Stimulated activated CD4-positive, alpha-beta T cell treated with anti-CD3 and anti-CD28 coated beads, Interleukin-4, amount 100 ng/mL, for 1 hour (primary cell): ENCODE results near the gene CSKMT.
"Not testable (repeated sequence)": the region's sequence is repeated elsewhere in the genome, so short reads cannot be mapped to it uniquely, and the experiment has no call there.

Experiments used
- DNase-seq: peaks from one replicate; pipeline ENCODE4 v3.0.0-alpha.2; 2020

Gene CSKMT, protein sequence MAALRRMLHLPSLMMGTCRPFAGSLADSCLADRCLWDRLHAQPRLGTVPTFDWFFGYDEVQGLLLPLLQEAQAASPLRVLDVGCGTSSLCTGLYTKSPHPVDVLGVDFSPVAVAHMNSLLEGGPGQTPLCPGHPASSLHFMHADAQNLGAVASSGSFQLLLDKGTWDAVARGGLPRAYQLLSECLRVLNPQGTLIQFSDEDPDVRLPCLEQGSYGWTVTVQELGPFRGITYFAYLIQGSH

DNA sequence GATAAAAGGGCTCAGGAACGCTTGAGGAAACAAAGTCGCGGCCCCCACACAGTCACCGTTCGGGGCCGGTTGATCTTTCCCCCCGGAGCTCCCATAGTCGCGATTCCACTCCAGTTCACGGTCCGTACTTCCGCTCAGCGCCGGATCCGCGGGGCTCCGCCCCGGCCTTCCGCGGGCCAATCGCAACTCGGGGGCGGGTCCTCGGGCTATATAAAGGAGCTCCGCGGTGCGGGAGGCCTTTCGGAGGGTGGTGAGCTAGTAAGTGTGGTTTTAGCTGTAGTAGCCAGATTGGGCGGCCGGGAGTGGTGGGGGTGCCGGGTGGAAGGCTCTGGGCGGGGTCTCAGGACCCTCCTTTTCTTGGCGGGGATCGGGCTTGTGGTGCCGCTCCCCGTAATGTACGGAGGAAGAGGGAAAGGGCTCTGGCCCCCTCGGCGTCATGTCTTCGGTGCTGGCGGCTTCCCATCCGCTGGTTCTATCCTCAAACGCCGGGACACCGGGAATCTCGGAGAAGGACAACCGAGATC is at the start of gene CSKMT, which contains the start of gene C11orf98:
CSKMT (plus strand) TSS at position 238 of the 524 bp plus-strand sequence. CDS start 568 bp downstream, outside the sequence.
C11orf98 (minus strand) TSS at position 136 of the 524 bp plus-strand sequence; CDS start at position 95, 41 bp downstream.
- DNase-seq = peak; percentile 94

GRCh38 chr11:62615521-62615920 is 49.6 kb upstream of the CSKMT start:
- DNase-seq = no peak

DNA sequence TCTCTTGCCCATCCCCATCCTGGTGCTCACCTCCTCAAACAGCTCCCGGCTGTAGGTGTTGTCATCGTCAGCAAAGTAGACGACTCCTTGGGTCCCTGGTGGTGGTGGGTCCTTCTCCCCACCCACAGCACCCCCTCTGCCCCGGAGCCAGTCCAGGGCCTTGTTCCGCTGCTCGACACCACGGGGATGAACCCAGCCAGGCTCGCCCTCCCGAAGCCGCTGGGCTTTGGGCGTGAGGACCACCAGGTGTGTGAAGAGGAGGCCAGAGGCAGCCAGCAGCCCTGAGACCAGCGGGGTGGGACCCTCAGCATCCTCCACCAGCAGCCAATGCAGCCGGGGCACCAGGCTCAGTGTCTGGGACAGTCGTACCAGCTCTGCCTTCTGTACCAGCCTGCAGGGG is 48.2 kb upstream of the CSKMT start:
- DNase-seq = not testable (repeated sequence)

GRCh38 chr11:62621027-62621566 is 44.0 kb upstream of the CSKMT start:
- DNase-seq = no peak

- peak; percentile 94 for DNase-seq
These were observed 43.3 kb upstream of the CSKMT start, which contains the start of gene B3GAT3 for GRCh38 chr11:62621567-62622470. B3GAT3 (minus strand) TSS chr11:62621986; CDS start chr11:62621947, 39 bp downstream.

- DNase-seq = no peak
These were observed 42.5 kb upstream of the CSKMT start for GRCh38 chr11:62622476-62623089.

DNA sequence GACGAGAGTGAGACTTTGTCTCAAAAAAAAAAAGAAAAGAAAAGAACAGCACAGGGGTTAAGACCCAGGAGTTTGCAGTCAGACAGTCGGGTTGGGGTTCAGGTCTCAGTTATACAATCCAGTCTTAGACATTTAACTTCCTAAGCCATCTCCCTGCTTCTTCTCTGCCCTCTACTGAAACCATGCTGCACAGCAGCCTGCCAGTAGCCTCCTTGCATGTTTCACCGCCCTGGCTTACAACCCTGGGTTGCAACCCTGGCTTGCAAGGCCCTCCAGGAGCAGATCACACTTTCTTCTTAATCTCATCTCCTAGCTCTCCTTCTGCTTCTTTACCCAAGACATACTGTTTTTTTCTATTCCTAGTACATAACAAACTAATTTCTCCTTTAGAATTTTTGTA is 37.4 kb upstream of the CSKMT start:
- DNase-seq = no peak

DNA sequence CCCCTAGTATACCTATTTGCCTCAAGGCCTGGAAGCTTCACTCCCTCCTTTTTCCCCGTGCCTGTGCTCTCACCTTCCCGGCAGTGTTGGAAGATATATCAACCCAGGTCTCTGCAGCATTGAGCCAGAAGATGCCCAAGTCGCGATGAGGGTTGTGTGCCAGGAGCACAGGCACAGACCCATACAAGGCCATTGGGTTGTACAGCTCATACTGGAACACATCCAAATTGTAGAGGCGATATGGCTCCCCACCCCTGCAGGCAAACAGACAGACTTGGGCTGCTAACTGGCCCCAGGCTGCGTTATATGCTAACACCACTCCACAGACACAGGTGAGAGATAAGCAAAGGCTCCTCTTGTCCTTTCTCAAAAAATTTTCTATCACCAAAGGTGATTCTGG is 32.6 kb upstream of the CSKMT start:
- no peak for DNase-seq

DNA sequence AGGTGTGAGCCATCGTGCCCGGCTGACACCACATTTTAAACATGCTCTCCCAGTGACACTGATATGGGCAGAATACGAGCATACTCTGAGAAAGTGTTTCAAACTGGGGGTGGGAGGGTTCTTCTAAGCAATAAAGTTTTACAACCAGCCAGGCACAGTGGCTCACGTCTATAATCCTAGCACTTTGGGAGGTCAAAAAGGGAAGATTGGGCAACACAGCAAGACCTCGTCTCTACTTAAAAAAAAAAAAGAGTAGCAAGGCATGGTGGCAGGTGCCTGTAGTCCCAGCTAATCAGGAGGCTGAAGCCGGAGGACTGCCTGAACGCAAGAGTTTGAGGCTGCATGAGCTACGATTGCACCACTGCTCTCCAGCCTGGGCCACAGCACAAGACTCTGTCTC is 20.9 kb upstream of the CSKMT start:
- no peak for DNase-seq

DNA sequence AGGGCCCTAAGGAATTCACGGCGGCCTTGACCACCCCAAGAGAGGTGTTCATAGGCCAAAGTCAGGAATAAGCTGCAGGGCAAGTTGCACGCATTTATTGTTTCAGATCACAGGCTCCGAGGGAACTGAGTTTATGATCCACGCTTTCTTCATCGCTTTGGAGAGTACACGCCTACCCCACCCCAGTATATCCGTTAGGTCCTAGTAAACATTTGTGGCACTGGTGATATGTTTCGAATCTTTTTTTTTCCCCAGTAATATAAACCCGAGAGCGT is 19.5 kb upstream of the CSKMT start:
- DNase-seq = no peak

GRCh38 chr11:62645946-62646824 is 18.9 kb upstream of the CSKMT start, which contains the start of gene GANAB:
GANAB (minus strand) TSS chr11:62646613; CDS start chr11:62646599, 14 bp downstream.
- peak; percentile 100 for DNase-seq

DNA sequence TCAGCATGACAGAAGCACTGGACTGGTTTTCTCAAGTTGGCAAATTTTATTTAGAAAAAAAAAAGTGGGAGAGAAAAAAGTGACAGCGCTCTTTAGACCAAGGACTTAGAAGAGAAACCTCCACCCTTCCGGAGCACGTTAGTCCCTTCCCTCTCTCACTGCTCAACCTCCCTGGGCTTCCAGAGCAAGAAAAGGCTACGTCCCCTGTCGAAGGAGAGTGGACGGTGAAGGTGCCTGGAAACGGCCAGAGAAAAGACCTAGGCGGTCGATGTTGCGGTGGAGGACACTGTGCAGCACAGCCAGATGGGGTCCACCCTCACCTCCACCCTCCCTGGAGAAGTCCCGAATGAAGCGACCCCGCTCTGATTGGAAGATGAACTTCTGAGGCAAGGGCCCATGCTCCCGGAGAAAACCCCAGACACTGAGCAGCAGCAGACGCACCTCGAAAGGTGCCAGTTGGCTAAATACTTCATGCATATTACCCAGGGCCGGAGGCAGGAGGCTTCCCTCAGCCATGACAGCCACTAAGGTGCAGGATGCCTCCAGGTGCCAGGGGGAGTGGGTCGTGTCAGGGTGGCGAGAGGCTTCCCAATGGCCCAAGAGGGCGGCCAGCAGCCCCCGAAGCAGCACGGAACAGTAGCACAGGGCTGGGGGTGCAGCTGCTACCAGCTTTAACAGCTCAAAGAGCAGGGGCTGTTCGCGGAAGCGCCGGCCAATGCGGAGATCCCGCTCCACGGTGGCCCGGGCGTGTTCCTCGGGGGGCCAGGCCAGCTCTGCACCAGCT is 18.1 kb upstream of the CSKMT start:
- DNase-seq = no peak

GRCh38 chr11:62647609-62648005 is 17.5 kb upstream of the CSKMT start:
- DNase-seq = no peak

DNA sequence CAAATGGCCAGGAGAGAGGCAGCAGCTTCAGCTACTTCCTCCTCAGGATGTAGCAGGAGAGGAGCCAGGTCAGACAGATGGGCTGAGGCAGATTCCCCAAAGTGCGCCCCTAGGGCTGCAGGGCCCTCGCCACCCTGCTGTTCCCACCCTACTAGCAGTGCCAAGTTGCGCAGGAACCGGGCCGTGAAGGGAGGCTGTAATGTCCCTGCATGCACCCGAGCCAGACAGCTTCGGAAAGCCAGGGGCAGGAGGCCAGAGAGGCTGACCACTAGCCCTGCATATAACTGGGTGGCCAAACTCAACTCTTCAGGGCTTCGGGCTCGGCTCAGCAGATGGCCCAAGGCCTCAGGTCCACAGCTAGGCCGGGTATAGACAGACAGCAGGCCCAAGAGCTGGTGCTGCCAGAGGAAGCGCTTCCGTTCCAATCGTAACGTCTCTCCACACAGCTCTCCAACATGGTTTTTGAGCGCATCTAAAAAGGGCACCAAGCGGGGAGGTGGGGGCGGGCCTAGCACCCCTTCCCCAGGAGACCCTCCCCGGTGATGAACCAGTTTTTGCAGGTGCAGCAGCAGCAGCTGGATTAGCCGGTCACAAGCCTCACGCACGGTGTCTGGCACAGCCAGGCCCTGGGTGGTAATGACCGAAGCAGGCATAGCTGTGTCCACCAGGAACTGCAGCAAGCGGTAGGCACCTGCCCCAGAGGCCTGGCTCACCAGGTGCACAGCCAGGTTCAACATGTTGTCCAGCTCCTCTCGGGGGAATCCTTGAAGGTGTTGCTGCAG is 16.7 kb upstream of the CSKMT start:
- DNase-seq = no peak

DNA sequence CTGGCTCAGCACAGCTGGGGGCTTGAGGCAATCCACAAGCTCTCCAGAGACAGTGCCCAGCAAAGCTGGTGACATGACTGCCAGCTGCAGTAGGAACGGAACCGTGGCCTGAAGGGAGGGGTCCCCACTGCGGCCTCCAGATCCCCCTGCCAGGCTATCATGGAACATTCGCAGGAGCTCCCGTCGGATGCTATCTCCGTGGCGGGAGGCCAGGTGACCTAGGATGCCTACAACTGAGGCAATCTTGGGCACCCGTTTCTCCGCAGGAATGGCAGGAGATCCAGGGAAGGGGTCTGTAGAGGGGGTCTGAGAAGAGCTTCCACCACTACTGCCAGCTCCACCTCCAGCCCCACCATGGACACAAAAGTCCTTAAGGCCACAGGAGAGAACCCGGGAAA is 16.1 kb upstream of the CSKMT start:
- DNase-seq = no peak

DNA sequence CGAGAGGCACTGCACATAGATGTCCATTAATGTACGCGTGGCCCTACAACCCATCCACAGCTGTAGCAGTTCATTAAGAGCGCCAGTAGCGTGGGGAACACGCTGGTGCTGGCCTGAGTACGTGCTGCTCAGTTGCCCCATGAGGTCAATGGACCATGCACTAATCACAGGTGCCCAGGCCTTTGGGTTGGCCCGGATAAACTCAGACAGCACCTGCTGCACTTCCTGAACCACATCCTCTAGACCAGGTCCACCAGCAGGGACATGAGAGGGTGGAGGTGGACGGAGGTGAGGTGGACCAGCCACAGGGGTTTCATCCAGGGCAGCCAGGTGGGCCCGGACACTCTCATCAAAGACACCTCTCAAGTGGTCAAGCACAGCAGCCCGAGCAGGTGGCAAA is 15.6 kb upstream of the CSKMT start:
- DNase-seq = no peak

- not testable (repeated sequence) for DNase-seq
These were observed 14.8 kb upstream of the CSKMT start for GRCh38 chr11:62650283-62650682.

GRCh38 chr11:62652161-62653006 is 12.7 kb upstream of the CSKMT start:
- no peak for DNase-seq

DNA sequence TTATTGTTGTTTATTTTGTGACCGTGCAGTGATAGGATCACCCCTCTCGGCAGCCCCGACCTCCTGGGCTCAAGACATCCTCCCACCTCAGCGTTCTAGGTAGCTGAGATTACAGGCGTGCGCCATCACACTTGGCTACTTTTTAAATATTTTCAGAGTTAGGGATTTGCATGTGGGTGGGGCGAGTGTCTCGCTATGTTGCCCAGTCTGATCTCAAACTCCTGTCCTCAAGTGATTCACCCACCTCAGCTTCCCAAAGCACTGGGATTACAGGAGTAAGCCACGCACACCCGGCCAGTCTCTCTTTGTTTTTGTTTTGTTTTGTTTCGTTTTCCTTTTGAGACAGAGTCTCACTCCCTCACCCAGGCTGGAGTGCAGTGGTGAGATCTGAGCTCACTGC is 10.8 kb upstream of the CSKMT start:
- no peak for DNase-seq
